ENCODE data around the gene NDEL1.

Gene NDEL1

GRCh38 chr17:8494021-8494420 is 58.3 kb downstream of the NDEL1 start:
- Histone ChIP-seq H3K9me3 (ENCODE audit: control insufficient read depth, insufficient read depth, low read depth, low read length) (no peaks in the 10 kb centered on the region), H3K4me3 (ENCODE audit: low read depth, low read length) (no peak overlapping the region), H3K36me3 (ENCODE audit: control insufficient read depth in 2 of 2, insufficient read depth in 1 of 2, low read length in 2 of 2) (peaks cover 76 to 95% of the 10 kb centered on the region in 2 experiments), H3K4me1 (ENCODE audit: control insufficient read depth, insufficient read depth, low read length) (no peaks in the 10 kb centered on the region), H3K27ac (ENCODE audit: extremely low read depth, low read depth, low read length) (no peak overlapping the region; the same call in 1 of the 2 replicates)
- ChIA-PET POLR2A (no interaction called here), CTCF (interaction anchor here (0.6 to 1.2 kb wide), 2 partner anchors 157 to 252 kb away, joined by 3 read pairs; no protein-coding TSS in a partner anchor)
- TF ChIP-seq ELK4 (IDR thresholded peaks at IDR 0.05; ENCODE audit: borderline replicate concordance, low read depth, low read length), result no peak
- TF ChIP-seq ZNF175 (tag by site-specific recombination; IDR thresholded peaks at IDR 0.05), result no peak

- POLR2A ChIA-PET, result interaction anchor here (1.3 kb wide), 1 partner anchor 137 kb away, joined by 3 read pairs; no protein-coding TSS in a partner anchor
- Histone ChIP-seq H3K4me3 (ENCODE audit: low read depth, low read length) (no peak overlapping the region), H3K27ac (ENCODE audit: extremely low read depth, low read depth, low read length) (no peak overlapping the region; the same call in 1 of the 2 replicates), H3K4me1 (ENCODE audit: control insufficient read depth, insufficient read depth, low read length) (no peaks in the 10 kb centered on the region), H3K36me3 (ENCODE audit: control insufficient read depth in 2 of 2, insufficient read depth in 1 of 2, low read length in 2 of 2) (peaks cover 77 to 95% of the 10 kb centered on the region in 2 experiments), H3K9me3 (ENCODE audit: control insufficient read depth, insufficient read depth, low read depth, low read length) (no peaks in the 10 kb centered on the region)
- CTCF ChIA-PET, result interaction anchor here (0.6 to 1.6 kb wide), 5 partner anchors 15 to 252 kb away, joined by 3 to 7 read pairs (median 3); no protein-coding TSS in a partner anchor
- TF ChIP-seq ZBTB8A (tag by site-specific recombination; IDR thresholded peaks at IDR 0.05) (no peak), BCL11A (tag by site-specific recombination; IDR thresholded peaks at IDR 0.05; ENCODE audit: low read depth) (no peak), SCRT1 (tag by site-specific recombination; IDR thresholded peaks at IDR 0.05; ENCODE audit: borderline replicate concordance) (no peak), ZNF561 (tag by site-specific recombination; IDR thresholded peaks at IDR 0.05; ENCODE audit: borderline replicate concordance) (no peak), ZIC2 (tag by site-specific recombination; IDR thresholded peaks at IDR 0.05) (no peak), REST (tag by site-specific recombination; IDR thresholded peaks at IDR 0.05) (no peak), ZFP37 (tag by site-specific recombination; IDR thresholded peaks at IDR 0.05) (no peak), ZBTB44 (tag by site-specific recombination; IDR thresholded peaks at IDR 0.05) (no peak), ZNF488 (tag by site-specific recombination; IDR thresholded peaks at IDR 0.05) (no peak), ZNF623 (tag by site-specific recombination; IDR thresholded peaks at IDR 0.05) (no peak), ZNF416 (tag by site-specific recombination; IDR thresholded peaks at IDR 0.05) (no peak)
Observed at GRCh38 chr17:8494506-8495111, 58.9 kb downstream of the NDEL1 start.

- H3K9me3 ChIP-seq (ENCODE audit: control insufficient read depth, insufficient read depth, low read depth, low read length), result no peaks in the 10 kb centered on the region
- peaks cover 77 to 95% of the 10 kb centered on the region in 2 experiments for H3K36me3 ChIP-seq (ENCODE audit: control insufficient read depth in 2 of 2, insufficient read depth in 1 of 2, low read length in 2 of 2)
- ChIA-PET POLR2A (interaction anchor here (1.3 kb wide), 1 partner anchor 135 kb away, joined by 3 read pairs; no protein-coding TSS in a partner anchor), CTCF (interaction anchor here (0.6 to 2.1 kb wide), 5 partner anchors 25 to 290 kb away, joined by 3 to 8 read pairs (median 3); no protein-coding TSS in a partner anchor)
- no peaks in the 10 kb centered on the region for H3K4me1 ChIP-seq (ENCODE audit: control insufficient read depth, insufficient read depth, low read length)
- H3K4me3 ChIP-seq (ENCODE audit: low read depth, low read length), result no peak overlapping the region
- no peak overlapping the region for H3K27ac ChIP-seq (ENCODE audit: extremely low read depth, low read depth, low read length)
- TF ChIP-seq ZIC2 (tag by site-specific recombination; IDR thresholded peaks at IDR 0.05) (no peak), SCRT2 (tag by site-specific recombination; IDR thresholded peaks at IDR 0.05) (no peak), KLF9 (tag by site-specific recombination; IDR thresholded peaks at IDR 0.05; ENCODE audit: low read depth) (no peak), ZFP37 (tag by site-specific recombination; IDR thresholded peaks at IDR 0.05) (no peak), ZFP41 (tag by site-specific recombination; IDR thresholded peaks at IDR 0.05; ENCODE audit: borderline replicate concordance) (no peak), KLF16 (tag by site-specific recombination; IDR thresholded peaks at IDR 0.05) (no peak), ZFHX2 (tag by site-specific recombination; conservative IDR thresholded peaks at IDR 0.05) (no peak), ZNF610 (tag by site-specific recombination; IDR thresholded peaks at IDR 0.05; ENCODE audit: borderline replicate concordance) (no peak), HIC1 (tag by site-specific recombination; IDR thresholded peaks at IDR 0.05) (no peak), ZNF791 (tag by site-specific recombination; IDR thresholded peaks at IDR 0.05) (no peak)
Observed at GRCh38 chr17:8496081-8496480, 60.4 kb downstream of the NDEL1 start.

Data from HEK293 (cell line).